Sigmoid colon (tissue), 4 donors: ENCODE measurements around the gene RAD51D.
"Not testable (repeated sequence)": the region's sequence is repeated elsewhere in the genome, so short reads cannot be mapped to it uniquely, and the experiment has no call there.

Experiments
- EP300 ChIP-seq, 4 donors: sonication (generic); formaldehyde crosslinking; IDR thresholded peaks; one replicate each; pipeline ENCODE4 v1.6.1; 2017; ENCODE audit warnings: antibody characterized with exemption in 4 of 4
- POLR2A ChIP-seq, 2 donors: fragments of 450-650 bp; IDR thresholded peaks; one replicate each; pipeline ENCODE4 v1.6.1; 2016; ENCODE audit warnings: antibody characterized with exemption in 2 of 2, mild to moderate bottlenecking in 2 of 2, moderate library complexity in 2 of 2
- POLR2AphosphoS5 ChIP-seq, 4 donors: sonication (generic); formaldehyde crosslinking; IDR thresholded peaks; one replicate each; pipeline ENCODE4 v1.6.1; 2017; ENCODE audit warnings: antibody characterized with exemption in 4 of 4
- TF ChIP-seq, protein P1 (sequence below), 4 experiments: fragments of 450-650 bp in 3 of 4; fragments of 200-600 bp in 1 of 4; IDR thresholded peaks; one replicate each; pipeline ENCODE4 v1.5.1; 2016 to 2019; ENCODE audit warnings: antibody characterized with exemption in 4 of 4, mild to moderate bottlenecking in 3 of 4, moderate library complexity in 2 of 4

DNA sequence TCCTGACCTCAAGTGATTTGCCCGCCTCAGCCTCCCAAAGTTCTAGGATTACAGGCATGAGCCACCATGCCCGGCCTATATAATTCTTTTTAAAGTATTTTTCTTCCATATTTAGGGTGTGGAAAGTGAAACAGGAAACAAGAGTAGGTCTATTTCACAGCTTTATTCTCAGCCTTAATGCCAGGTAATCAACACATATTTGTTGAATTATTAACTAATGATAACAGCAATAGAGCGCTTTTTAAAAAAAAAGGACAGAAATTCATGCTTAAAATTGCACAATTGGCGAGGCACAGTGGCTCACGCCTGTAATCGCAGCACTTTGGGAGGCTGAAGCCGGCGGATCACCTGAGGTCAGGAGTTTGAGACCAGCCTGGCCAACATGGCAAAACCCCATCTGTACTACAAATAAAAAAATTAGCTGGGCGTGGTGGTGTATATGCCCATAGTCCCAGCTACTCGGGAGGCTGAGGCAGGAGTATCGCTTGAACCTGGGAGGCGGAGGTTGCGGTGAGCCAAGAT lies 74.1 kb downstream of the RAD51D start:
- TF ChIP-seq, protein P1, sequence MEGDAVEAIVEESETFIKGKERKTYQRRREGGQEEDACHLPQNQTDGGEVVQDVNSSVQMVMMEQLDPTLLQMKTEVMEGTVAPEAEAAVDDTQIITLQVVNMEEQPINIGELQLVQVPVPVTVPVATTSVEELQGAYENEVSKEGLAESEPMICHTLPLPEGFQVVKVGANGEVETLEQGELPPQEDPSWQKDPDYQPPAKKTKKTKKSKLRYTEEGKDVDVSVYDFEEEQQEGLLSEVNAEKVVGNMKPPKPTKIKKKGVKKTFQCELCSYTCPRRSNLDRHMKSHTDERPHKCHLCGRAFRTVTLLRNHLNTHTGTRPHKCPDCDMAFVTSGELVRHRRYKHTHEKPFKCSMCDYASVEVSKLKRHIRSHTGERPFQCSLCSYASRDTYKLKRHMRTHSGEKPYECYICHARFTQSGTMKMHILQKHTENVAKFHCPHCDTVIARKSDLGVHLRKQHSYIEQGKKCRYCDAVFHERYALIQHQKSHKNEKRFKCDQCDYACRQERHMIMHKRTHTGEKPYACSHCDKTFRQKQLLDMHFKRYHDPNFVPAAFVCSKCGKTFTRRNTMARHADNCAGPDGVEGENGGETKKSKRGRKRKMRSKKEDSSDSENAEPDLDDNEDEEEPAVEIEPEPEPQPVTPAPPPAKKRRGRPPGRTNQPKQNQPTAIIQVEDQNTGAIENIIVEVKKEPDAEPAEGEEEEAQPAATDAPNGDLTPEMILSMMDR (IDR thresholded peaks at IDR 0.05) = not testable (repeated sequence)
- TF ChIP-seq POLR2A, EP300, POLR2AphosphoS5 (IDR thresholded peaks at IDR 0.05): not testable (repeated sequence)
